Smooth muscle cell (in vitro differentiated cells): Measurements from ENCODE around the gene PDCD2L. TPM values are rescaled to one million over a fixed set of nuclear protein-coding genes. Genes with fewer than 3 reads are reported as not detected.
A peak's percentile ranks its signal among the peaks of the same experiment; 100 is the strongest.

Experiments
- DNase-seq: peaks from one replicate; lab custom pipeline; 2025; ENCODE audit not compliant: unreplicated experiment; lab: John Stamatoyannopoulos, UW
- H2AFZ ChIP-seq: fragments of 200-600 bp; sonication (generic); 2 replicates; pipeline ENCODE4 v1.6.0; 2016; ENCODE audit warnings: antibody characterized with exemption, low read depth, mild to moderate bottlenecking
- H3F3A ChIP-seq: fragments of 200-600 bp; sonication (generic); 2 replicates; pipeline ENCODE4 v1.6.0; 2017; ENCODE audit warnings: antibody characterized with exemption, low read depth
- H3K27ac ChIP-seq: fragments of 200-600 bp; sonication (generic); 2 replicates; pipeline ENCODE4 v1.5.1; 2016; ENCODE audit warnings: low read depth, mild to moderate bottlenecking
- H3K27me3 ChIP-seq: fragments of 200-600 bp; sonication (generic); 2 replicates; pipeline ENCODE4 v1.6.1; 2016; ENCODE audit warnings: low read depth, mild to moderate bottlenecking
- H3K36me3 ChIP-seq: fragments of 200-600 bp; sonication (generic); 2 replicates; pipeline ENCODE4 v1.5.1; 2016; ENCODE audit warnings: low read depth
- H3K4me1 ChIP-seq: fragments of 200-600 bp; sonication (generic); 2 replicates; pipeline ENCODE4 v1.5.1; 2016; ENCODE audit warnings: low read depth
- H3K4me2 ChIP-seq: fragments of 200-600 bp; sonication (generic); 2 replicates; pipeline ENCODE4 v1.6.0; 2016; ENCODE audit warnings: mild to moderate bottlenecking
- H3K4me3 ChIP-seq: fragments of 200-600 bp; sonication (generic); 2 replicates; pipeline ENCODE4 v1.5.1; 2016; ENCODE audit warnings: mild to moderate bottlenecking
- H3K79me2 ChIP-seq: fragments of 200-600 bp; sonication (generic); 2 replicates; pipeline ENCODE4 v1.6.0; 2016; ENCODE audit warnings: low read depth, mild to moderate bottlenecking
- H3K9ac ChIP-seq: fragments of 200-600 bp; sonication (generic); 2 replicates; pipeline ENCODE4 v1.6.0; 2016; ENCODE audit warnings: low read depth
- H3K9me3 ChIP-seq: fragments of 200-600 bp; sonication (generic); replicated peaks from 2 replicates; pipeline ENCODE4 v1.5.1; 2016; ENCODE audit warnings: low read depth
- H4K20me1 ChIP-seq: fragments of 200-600 bp; sonication (generic); 2 replicates; pipeline ENCODE4 v1.6.0; 2016; ENCODE audit warnings: low read depth
- WGBS: methylation state at CpG from one replicate; pipeline ENCODE4 v1.1.7; 2016; ENCODE audit warnings: low lambda C conversion rate; 5-methylcytosine and 5-hydroxymethylcytosine counted together
- polyA plus RNA-seq: library from polyadenylated mRNA; unstranded; fragments of >200 nt; fragmentation: Nextera tagmentation; extraction: Ambion mirVana; gene quantifications from 2 replicates; pipeline ENCODE4 v1.2.1, GENCODE V29; 2016
- total RNA-seq: library from RNA; depleted of rRNA; stranded (reverse); fragments of >200 nt; gene quantifications from 2 replicates; pipeline ENCODE4 v1.2.3, GENCODE V29; 2014
- TF ChIP-seq, protein P1 (sequence below): fragments of 200-600 bp; sonication (generic); IDR thresholded peaks from 2 replicates; pipeline ENCODE4 v1.5.1; 2017; ENCODE audit warnings: borderline replicate concordance, mild to moderate bottlenecking, antibody characterized with exemption; ENCODE audit not compliant: insufficient read depth, poor library complexity, severe bottlenecking

The PDCD2L gene
- total and polyA plus RNA-seq, 2 experiments from 2014 or later = 4.4 to 6.0 TPM

DNA sequence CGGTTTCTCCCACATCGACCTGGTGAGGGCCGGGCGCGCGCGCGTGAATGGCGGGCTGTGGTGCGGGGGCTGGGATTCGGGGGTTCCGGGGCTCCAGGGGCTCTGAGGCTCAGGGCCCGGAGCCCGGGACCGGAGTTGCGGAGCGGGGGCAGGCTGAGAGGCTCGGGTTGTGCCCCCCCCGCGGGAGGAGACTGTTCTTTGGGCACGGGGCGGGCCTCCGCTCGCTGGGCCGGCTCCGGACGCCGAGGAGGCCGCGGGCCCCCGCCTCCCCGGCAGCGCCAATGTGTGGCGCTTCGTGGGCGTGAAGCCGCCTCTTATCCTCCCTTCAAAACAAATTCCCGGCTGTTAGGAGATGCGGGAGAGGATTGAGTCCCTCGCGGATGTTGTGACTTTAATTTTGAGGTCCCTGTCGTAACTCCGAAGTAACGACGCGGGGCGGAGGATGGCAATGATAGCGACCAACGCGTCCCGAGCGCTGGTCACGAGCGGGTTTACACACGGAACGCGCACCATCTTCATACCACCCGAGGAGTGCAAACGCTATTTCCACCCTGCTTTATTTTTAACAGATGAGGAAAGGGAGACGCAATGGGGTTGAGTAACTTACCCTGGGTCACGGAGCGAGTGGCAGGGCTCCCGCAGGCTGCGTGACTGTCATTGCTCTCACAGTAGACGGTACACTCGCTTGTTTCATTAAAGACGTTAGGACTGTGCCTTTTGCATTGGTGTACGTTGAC, 24.5 kb downstream of the PDCD2L start:
- peaks cover 6% of the 10 kb centered on the region for H3F3A ChIP-seq
- H3K4me1 ChIP-seq = peaks cover 27% of the 10 kb centered on the region
- no peaks in the 10 kb centered on the region for H3K9me3 ChIP-seq
- H3K4me3 ChIP-seq = peak overlapping the region; percentile 97
- H3K27ac ChIP-seq = peak overlapping the region; percentile 90
- no peaks in the 10 kb centered on the region for H3K27me3 ChIP-seq
- DNase-seq = peak; percentile 34
- H3K9ac ChIP-seq = peak overlapping the region; percentile 97
- H2AFZ ChIP-seq = peak overlapping the region; percentile 97
- H3K4me2 ChIP-seq = peak overlapping the region; percentile 98
- no peaks in the 10 kb centered on the region for H3K36me3 ChIP-seq
- H4K20me1 ChIP-seq = peaks cover 50% of the 10 kb centered on the region
- TF ChIP-seq, protein P1, sequence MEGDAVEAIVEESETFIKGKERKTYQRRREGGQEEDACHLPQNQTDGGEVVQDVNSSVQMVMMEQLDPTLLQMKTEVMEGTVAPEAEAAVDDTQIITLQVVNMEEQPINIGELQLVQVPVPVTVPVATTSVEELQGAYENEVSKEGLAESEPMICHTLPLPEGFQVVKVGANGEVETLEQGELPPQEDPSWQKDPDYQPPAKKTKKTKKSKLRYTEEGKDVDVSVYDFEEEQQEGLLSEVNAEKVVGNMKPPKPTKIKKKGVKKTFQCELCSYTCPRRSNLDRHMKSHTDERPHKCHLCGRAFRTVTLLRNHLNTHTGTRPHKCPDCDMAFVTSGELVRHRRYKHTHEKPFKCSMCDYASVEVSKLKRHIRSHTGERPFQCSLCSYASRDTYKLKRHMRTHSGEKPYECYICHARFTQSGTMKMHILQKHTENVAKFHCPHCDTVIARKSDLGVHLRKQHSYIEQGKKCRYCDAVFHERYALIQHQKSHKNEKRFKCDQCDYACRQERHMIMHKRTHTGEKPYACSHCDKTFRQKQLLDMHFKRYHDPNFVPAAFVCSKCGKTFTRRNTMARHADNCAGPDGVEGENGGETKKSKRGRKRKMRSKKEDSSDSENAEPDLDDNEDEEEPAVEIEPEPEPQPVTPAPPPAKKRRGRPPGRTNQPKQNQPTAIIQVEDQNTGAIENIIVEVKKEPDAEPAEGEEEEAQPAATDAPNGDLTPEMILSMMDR = no peak
- WGBS = under 1% methylated on average over 52 of the region's 68 CpGs
- H3K79me2 ChIP-seq = peaks cover 61% of the 10 kb centered on the region

DNA sequence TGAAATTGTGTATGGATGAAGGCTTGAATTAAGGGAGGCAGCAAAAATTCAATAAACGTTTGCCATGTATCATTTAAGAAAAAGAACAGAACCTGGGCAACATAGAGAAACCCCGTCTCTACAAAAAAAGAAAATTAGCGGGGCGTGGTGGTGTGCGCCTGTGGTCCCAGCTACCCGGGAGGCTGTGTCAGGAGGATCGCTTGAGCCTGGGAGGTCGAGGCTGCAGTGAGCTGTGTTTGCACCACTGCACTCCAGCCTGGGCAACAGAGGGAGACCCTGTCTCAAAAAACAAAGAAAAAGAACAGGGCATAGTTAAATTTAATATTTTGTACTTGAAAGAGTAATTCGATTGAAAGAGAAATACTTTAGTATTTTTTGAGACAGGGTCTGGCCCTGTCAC, 25.4 kb downstream of the PDCD2L start:
- no peaks in the 10 kb centered on the region for H3K27me3 ChIP-seq
- peaks cover 27% of the 10 kb centered on the region for H3K4me1 ChIP-seq
- peak overlapping the region; percentile 97 for H3K9ac ChIP-seq
- peak overlapping the region; percentile 98 for H3K4me2 ChIP-seq
- no peak for DNase-seq
- peak overlapping the region; percentile 90 for H3K27ac ChIP-seq
- peaks cover 58% of the 10 kb centered on the region for H4K20me1 ChIP-seq
- peaks cover 6% of the 10 kb centered on the region for H3F3A ChIP-seq
- H3K4me3 ChIP-seq = peak overlapping the region; percentile 97
- no peaks in the 10 kb centered on the region for H3K9me3 ChIP-seq
- peaks cover 69% of the 10 kb centered on the region for H3K79me2 ChIP-seq
- H3K36me3 ChIP-seq = peaks cover 2% of the 10 kb centered on the region
- WGBS = 82% methylated on average over 9 of the region's 9 CpGs
- TF ChIP-seq, protein P1 = no peak
- no peak overlapping the region for H2AFZ ChIP-seq

DNA sequence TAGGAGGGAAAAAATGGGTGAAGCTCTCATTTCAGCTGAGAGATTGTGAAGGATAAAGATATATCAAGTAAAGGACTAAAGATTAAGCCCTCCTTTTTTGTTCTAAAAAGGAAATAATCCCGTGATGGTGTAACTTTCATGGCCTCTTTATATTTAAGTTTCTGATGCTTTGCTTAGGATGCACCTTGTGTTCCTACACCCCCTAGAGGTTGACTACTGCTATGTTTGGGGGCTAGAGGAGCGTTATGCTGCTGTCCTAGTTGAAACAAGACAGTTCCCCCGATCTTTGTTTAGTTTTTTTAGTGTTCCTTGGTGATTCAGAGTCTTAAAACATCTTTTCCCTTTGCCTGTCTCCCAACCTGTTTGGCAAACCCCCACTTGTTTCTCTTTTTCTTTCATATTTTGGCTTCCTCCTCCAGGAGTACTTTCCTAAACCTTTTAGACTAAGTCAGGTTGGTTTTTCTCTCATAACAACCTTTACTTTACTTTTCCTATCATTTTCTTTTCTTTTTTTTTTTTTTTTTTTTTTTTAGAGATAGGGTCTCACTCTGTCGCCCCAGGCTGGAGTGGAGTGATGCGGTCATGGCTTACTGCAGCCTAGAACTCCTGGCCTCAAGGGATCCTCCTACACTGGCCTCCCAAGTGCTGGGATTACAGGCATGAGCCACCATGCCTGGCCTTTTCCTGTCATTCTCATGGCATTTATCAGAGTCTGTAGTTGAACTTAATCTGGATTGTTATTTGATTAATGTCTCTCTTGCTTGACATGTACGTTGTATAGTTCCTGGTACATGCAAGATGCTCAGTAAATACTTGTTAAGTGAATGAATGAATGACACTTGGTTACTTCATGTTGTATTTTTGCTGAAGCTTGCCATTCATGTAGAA, 26.8 kb downstream of the PDCD2L start:
- H3K79me2 ChIP-seq = peaks cover 78% of the 10 kb centered on the region
- peaks cover 27% of the 10 kb centered on the region for H3K4me1 ChIP-seq
- H3F3A ChIP-seq = peaks cover 6% of the 10 kb centered on the region
- no peaks in the 10 kb centered on the region for H3K9me3 ChIP-seq
- H3K4me3 ChIP-seq = peak overlapping the region; percentile 97
- WGBS = 66% methylated on average over 6 of the region's 6 CpGs
- peaks cover 72% of the 10 kb centered on the region for H4K20me1 ChIP-seq
- no peak for DNase-seq
- H3K36me3 ChIP-seq = peaks cover 6% of the 10 kb centered on the region
- TF ChIP-seq, protein P1 = peak; percentile 40
- H3K27me3 ChIP-seq = no peaks in the 10 kb centered on the region
- H2AFZ ChIP-seq = no peak overlapping the region
- peak overlapping the region; percentile 90 for H3K27ac ChIP-seq
- peak overlapping the region; percentile 13 for H3K9ac ChIP-seq
- H3K4me2 ChIP-seq = peak overlapping the region; percentile 98
